SW480 (cell line): ENCODE results near the gene PLAC1.

Experiments
- DNase-seq: peaks from one replicate; pipeline ENCODE4 v3.0.0-alpha.2; 2016; ENCODE audit warnings: low spot score

The PLAC1 gene

GRCh38 chrX:134543288-134543687 is 115.0 kb downstream of the PLAC1 start:
- DNase-seq, result no peak

DNA sequence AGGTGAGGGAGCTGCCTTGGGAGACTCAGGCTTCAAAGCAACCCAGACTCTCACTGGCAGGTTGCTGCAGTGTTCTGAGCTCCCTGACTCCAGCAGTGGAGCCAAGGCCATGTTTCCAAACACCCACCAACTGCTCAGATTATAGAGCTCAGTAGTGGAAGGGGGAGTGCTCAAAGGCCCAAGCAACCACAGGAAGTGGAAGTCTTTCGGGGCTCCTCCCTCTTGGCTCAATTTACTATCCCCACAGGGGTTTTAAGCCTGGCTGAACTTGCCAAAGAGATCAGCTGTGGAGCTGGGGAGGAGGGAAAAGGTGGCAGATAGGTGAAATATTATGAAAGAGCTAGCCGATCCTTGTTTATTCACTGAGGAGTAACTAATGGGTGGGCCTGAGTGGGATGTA is 115.8 kb downstream of the PLAC1 start:
- peak; percentile 75 for DNase-seq

- no peak for DNase-seq
Observed at GRCh38 chrX:134541906-134542305, 116.4 kb downstream of the PLAC1 start.

DNA sequence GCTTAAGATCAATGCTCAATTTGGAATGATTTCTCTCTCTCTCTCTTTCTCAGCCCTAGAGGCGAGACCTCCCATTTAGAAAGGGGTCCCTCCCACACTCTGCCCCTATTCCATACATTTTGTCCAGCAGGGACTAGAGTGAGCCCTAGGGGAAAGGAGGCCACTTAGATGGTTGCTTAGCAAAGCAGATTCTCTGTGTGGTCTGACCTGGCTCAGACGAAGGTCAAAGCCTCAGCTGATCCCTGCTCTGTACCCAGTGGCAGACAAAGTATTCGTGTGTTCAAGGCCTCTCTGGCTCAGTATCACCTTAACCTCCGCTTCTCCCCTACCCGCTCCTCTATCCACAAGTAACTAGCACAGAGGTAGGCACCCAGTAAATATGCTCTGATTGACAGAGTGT is 120.0 kb downstream of the PLAC1 start:
- DNase-seq, result no peak

GRCh38 chrX:134537179-134537955 is 120.9 kb downstream of the PLAC1 start:
- peak; percentile 65 for DNase-seq

DNA sequence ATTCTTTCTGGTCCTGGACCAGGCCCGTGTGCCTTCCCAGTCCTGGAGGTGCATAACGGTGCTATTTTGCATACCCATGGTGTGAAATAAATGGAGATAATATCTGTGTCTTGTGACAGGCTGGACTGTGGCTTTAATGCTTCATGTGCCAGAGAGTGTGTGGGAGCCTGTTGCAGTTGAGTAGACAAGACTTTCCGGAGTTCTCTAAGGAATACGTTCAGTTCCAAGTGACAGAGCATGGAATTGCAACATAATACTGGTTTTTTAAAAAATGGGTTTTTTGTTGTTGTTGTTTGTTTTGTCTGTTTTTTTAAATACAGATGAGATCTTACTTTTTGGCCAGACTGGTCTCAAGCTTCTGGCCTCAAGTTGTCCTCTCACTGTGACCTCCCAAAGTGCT is 124.3 kb downstream of the PLAC1 start:
- DNase-seq, result no peak

DNA sequence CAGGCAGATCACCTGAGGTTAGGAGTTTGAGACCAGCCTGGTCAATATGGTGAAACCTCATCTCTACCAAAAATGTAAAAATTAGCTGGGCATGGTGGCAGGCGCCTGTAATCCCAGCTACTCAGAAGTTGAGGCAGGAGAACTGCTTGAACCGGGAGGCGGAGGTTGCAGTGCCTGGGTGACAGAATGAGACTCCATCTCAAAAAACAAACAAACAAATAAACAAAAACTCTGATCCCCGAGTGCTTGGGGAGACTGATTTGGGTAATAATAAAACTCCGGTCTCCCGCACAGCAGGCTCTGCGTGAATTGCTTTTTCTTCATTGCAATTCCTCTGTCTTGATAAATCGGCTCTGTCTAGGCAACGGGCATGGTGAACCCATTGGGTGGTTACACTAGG is 124.9 kb downstream of the PLAC1 start:
- no peak for DNase-seq

- DNase-seq, result no peak
Observed at GRCh38 chrX:134530845-134531244, 127.4 kb downstream of the PLAC1 start.

GRCh38 chrX:134529481-134529880 is 128.8 kb downstream of the PLAC1 start:
- no peak for DNase-seq

GRCh38 chrX:134528960-134529359 is 129.3 kb downstream of the PLAC1 start:
- no peak for DNase-seq

- peak; percentile 32 for DNase-seq
Observed at GRCh38 chrX:134526399-134526798, 131.9 kb downstream of the PLAC1 start.

- DNase-seq, result peak; percentile 36
Observed at GRCh38 chrX:134525086-134525792, 133.0 kb downstream of the PLAC1 start.

DNA sequence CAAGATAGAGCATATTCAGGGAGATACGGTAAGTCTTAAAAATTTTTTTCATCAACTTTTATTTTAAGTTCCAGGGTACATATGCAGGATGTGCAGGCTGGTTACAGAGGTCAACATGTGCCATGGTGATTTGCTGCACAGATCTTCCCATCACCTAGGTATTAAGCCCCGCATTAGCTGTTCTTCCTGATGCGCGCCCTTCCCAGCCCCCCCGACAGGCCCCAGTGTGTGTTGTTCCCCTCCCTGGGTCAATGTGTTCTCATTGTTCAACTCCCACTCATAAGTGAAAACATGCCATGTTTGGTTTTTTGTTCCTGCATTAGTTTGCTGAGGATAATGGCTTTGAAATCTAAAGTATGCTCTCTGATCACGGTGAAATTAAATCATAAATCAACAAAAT is 134.1 kb downstream of the PLAC1 start:
- no peak for DNase-seq

DNA sequence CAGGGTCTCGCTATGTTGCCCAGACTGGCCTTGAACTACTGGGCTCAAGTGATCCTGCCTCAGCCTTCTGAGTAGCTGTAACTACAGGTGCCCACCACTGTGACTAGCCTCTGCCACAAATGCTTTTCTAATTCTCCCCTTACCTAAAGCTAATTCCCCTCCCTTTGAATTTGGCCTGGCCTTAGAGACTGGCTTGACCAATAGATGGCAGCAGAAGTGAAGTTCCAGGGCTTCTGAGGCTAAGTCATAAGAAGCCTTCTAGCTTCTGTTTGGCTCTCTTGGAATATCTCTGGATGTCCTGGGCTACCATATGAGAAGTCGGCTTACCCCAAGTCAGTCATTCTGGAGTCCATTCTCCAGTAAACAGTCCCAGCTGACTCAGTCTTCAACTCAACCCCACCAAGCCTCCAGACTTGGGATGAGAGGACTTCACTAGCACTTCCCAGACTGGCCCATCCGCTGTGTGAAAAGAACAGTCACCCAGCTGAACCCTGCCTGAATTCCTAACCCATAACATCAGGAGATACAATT is 137.3 kb downstream of the PLAC1 start:
- DNase-seq, result peak; percentile 71
